IMR-90 (cell line): ENCODE data around the gene AK1. TPM values are rescaled to one million over a fixed set of nuclear protein-coding genes. Genes with fewer than 3 reads are reported as not detected.

Experiments
- ATAC-seq: fragments of 200-7000 bp; cut with Tn5 transposase; 2 replicates; pipeline ENCODE4 v1.9.1; 2020; ENCODE audit warnings: low read depth, mild to moderate bottlenecking, moderate library complexity
- BruUV-seq: library from RNA; stranded (reverse); fragments of 400-500 nt; replicated peaks from 2 replicates; lab custom pipeline; 2021; lab: Mats Ljungman, UMichigan
- CTCF ChIA-PET: fragments of 300-600 bp; formaldehyde crosslinking; extraction: SDS; loops from one replicate; lab custom pipeline; 2021; ENCODE audit warnings: antibody characterized with exemption; lab: Yijun Ruan, JAX
- POLR2A ChIA-PET: fragments of 300-600 bp; sonication (Branson Sonifier 250); formaldehyde crosslinking; loops from one replicate; lab custom pipeline; 2022; ENCODE audit warnings: antibody characterized with exemption; ENCODE audit not compliant: unreplicated experiment; lab: Charles Lee
- DNase-seq: peaks from one replicate; pipeline ENCODE4 v3.0.0; 2013
- H2AFZ ChIP-seq: replicated peaks from 2 replicates; pipeline ENCODE3; 2013; ENCODE audit warnings: low read length, mild to moderate bottlenecking; ENCODE audit not compliant: poor library complexity
- H2AK5ac ChIP-seq: 2 replicates; pipeline ENCODE4 v1.6.1; 2013; ENCODE audit warnings: low read depth, low read length, inconsistent platforms
- H2AK9ac ChIP-seq: replicated peaks from 2 replicates; pipeline ENCODE3; 2013; ENCODE audit warnings: mild to moderate bottlenecking, low read depth, low read length, moderate library complexity; ENCODE audit not compliant: poor library complexity
- H2BK120ac ChIP-seq: 2 replicates; pipeline ENCODE4 v1.6.1; 2013; ENCODE audit warnings: low read depth, low read length, inconsistent platforms
- H2BK15ac ChIP-seq: 3 replicates; pipeline ENCODE4 v1.6.1; 2013; ENCODE audit warnings: low read depth, low read length, inconsistent platforms
- H2BK20ac ChIP-seq: 2 replicates; pipeline ENCODE4 v1.6.1; 2013; ENCODE audit warnings: low read depth, mild to moderate bottlenecking, inconsistent platforms, low read length, moderate library complexity
- H2BK5ac ChIP-seq: 2 replicates; pipeline ENCODE4 v1.6.1; 2013; ENCODE audit warnings: mild to moderate bottlenecking, low read depth, low read length, inconsistent platforms; ENCODE audit not compliant: poor library complexity, severe bottlenecking
- H3K14ac ChIP-seq: replicated peaks from 2 replicates; pipeline ENCODE4 v1.6.1; 2013; ENCODE audit warnings: low read depth, low read length, inconsistent platforms
- H3K18ac ChIP-seq: 2 replicates; pipeline ENCODE4 v1.6.1; 2013; ENCODE audit warnings: low read depth, low read length, control low read depth
- H3K23ac ChIP-seq: 2 replicates; pipeline ENCODE4 v1.6.1; 2013; ENCODE audit warnings: low read depth, low read length, inconsistent platforms
- H3K27ac ChIP-seq: 2 replicates; pipeline ENCODE4 v1.5.1; 2013; ENCODE audit warnings: mild to moderate bottlenecking, control low read depth, low read length; ENCODE audit not compliant: insufficient read depth
- H3K27me3 ChIP-seq: 2 replicates; pipeline ENCODE4 v1.6.1; 2013; ENCODE audit warnings: low read length; ENCODE audit not compliant: control insufficient read depth, insufficient read depth
- H3K36me3 ChIP-seq: 2 replicates; pipeline ENCODE4 v1.6.1; 2013; ENCODE audit warnings: low read length, mixed read lengths; ENCODE audit not compliant: control insufficient read depth, insufficient read depth
- H3K4ac ChIP-seq: 2 replicates; pipeline ENCODE4 v1.6.1; 2013; ENCODE audit warnings: low read depth, low read length, inconsistent platforms
- H3K4me1 ChIP-seq: 2 replicates; pipeline ENCODE4 v1.6.1; 2013; ENCODE audit warnings: low read length, mixed read lengths; ENCODE audit not compliant: control insufficient read depth, insufficient read depth
- H3K4me2 ChIP-seq: 2 replicates; pipeline ENCODE4 v1.6.1; 2013; ENCODE audit warnings: low read depth, mild to moderate bottlenecking, control low read depth, low read length, moderate library complexity
- H3K4me3 ChIP-seq: 2 replicates; pipeline ENCODE4 v1.5.1; 2013; ENCODE audit warnings: low read depth, mild to moderate bottlenecking, control low read depth, low read length, moderate library complexity; ENCODE audit not compliant: insufficient read depth
- H3K56ac ChIP-seq: 2 replicates; pipeline ENCODE4 v1.6.1; 2013; ENCODE audit warnings: low read length, inconsistent platforms; ENCODE audit not compliant: insufficient read depth; ENCODE audit errors: extremely low read depth
- H3K79me1 ChIP-seq, 2 experiments: 2 replicates each; pipeline ENCODE4 v1.6.1; 2013; ENCODE audit warnings: low read length in 2 of 2, inconsistent platforms in 1 of 2, low read depth in 1 of 2
- H3K9ac ChIP-seq: 2 replicates; pipeline ENCODE4 v1.6.1; 2013; ENCODE audit warnings: low read depth, low read length, control low read depth
- H3K9me1 ChIP-seq: 2 replicates; pipeline ENCODE4 v1.6.1; 2013; ENCODE audit warnings: low read length, inconsistent platforms; ENCODE audit not compliant: insufficient read depth
- H3K9me3 ChIP-seq: 2 replicates; pipeline ENCODE4 v1.6.1; 2013; ENCODE audit warnings: low read length; ENCODE audit not compliant: control insufficient read depth, insufficient read depth
- H4K20me1 ChIP-seq: 2 replicates; pipeline ENCODE4 v1.6.1; 2013; ENCODE audit warnings: low read length, inconsistent platforms; ENCODE audit not compliant: insufficient read depth
- H4K5ac ChIP-seq: 2 replicates; pipeline ENCODE4 v1.6.1; 2013; ENCODE audit warnings: mild to moderate bottlenecking, low read depth, low read length, control low read depth
- H4K8ac ChIP-seq, 2 experiments: 2 replicates each; pipeline ENCODE4 v1.6.1; 2013; ENCODE audit warnings: low read depth in 2 of 2, low read length in 2 of 2, control low read depth in 1 of 2, inconsistent platforms in 1 of 2
- H4K91ac ChIP-seq: 2 replicates; pipeline ENCODE4 v1.6.1; 2013; ENCODE audit warnings: low read depth, low read length, inconsistent platforms; ENCODE audit not compliant: insufficient read depth
- BHLHE40 ChIP-seq: fragments of 150-350 bp; IDR thresholded peaks from 2 replicates; pipeline ENCODE4 v1.6.1; 2016; ENCODE audit warnings: mild to moderate bottlenecking, low read depth, low read length
- CEBPB ChIP-seq: IDR thresholded peaks from 2 replicates; pipeline ENCODE4 v1.6.1; 2012; ENCODE audit warnings: low read depth, low read length, improper control_type of control experiment
- ELK1 ChIP-seq: fragments of 150-350 bp; IDR thresholded peaks from 2 replicates; pipeline ENCODE4 v1.6.1; 2016; ENCODE audit warnings: low read depth, mild to moderate bottlenecking, low read length, moderate library complexity, borderline replicate concordance
- FOS ChIP-seq: fragments of 150-350 bp; IDR thresholded peaks from 2 replicates; pipeline ENCODE4 v1.6.1; 2016; ENCODE audit warnings: low read depth, low read length
- MAFK ChIP-seq: IDR thresholded peaks from 2 replicates; pipeline ENCODE4 v1.6.1; 2012; ENCODE audit warnings: low read depth, low read length, improper control_type of control experiment
- MAZ ChIP-seq: IDR thresholded peaks from 2 replicates; pipeline ENCODE4 v1.6.1; 2012; ENCODE audit warnings: low read depth, mild to moderate bottlenecking, low read length, improper control_type of control experiment, moderate library complexity, borderline replicate concordance
- MXI1 ChIP-seq: IDR thresholded peaks from 2 replicates; pipeline ENCODE4 v1.6.1; 2012; ENCODE audit warnings: low read depth, mild to moderate bottlenecking, low read length, moderate library complexity, borderline replicate concordance
- NFE2L2 ChIP-seq: fragments of 150-350 bp; IDR thresholded peaks from 2 replicates; pipeline ENCODE4 v1.6.1; 2016; ENCODE audit warnings: low read depth, mild to moderate bottlenecking, low read length
- RAD21 ChIP-seq: IDR thresholded peaks from 2 replicates; pipeline ENCODE4 v1.6.1; 2012; ENCODE audit warnings: low read length, improper control_type of control experiment
- RCOR1 ChIP-seq: IDR thresholded peaks from 2 replicates; pipeline ENCODE4 v1.6.1; 2012; ENCODE audit warnings: mild to moderate bottlenecking, low read length, improper control_type of control experiment; ENCODE audit not compliant: insufficient replicate concordance
- USF2 ChIP-seq: fragments of 150-350 bp; IDR thresholded peaks from 2 replicates; pipeline ENCODE4 v1.6.1; 2017; ENCODE audit warnings: mild to moderate bottlenecking, antibody characterized with exemption, low read length, low read depth
- WGBS, 2 experiments: methylation state at CpG; one replicate each; pipeline versions ENCODE4 v1.1.5 to v1.1.7; 2013; ENCODE audit warnings: missing lambda C conversion rate in 2 of 2; ENCODE audit not compliant: insufficient read length in 1 of 2; ENCODE audit errors: extremely low coverage in 2 of 2; 5-methylcytosine and 5-hydroxymethylcytosine counted together
- dilution Hi-C: fragments of 300-500 bp; cut with HindIII; formaldehyde crosslinking; loops from one replicate; pipeline ENCODE4 v1.14.3; 2018; ENCODE audit warnings: low sequenced_read_pairs; ENCODE audit not compliant: unreplicated experiment
- in situ Hi-C: fragments of 300-500 bp; cut with MboI; formaldehyde crosslinking; loops from 3 replicates; pipeline ENCODE4 v1.14.3; 2019; ENCODE audit warnings: low sequenced_read_pairs, inconsistent platforms, mixed read lengths
- intact Hi-C: fragments of 100-400 bp; cut with micrococcal nuclease; formaldehyde crosslinking; loops from 2 replicates; pipeline ENCODE4 v1.10.0; 2022
- polyA plus RNA-seq, 3 experiments: library from polyadenylated mRNA; depleted of rRNA; stranded (reverse); fragments of >200 nt; gene quantifications; 2 replicates each; pipeline ENCODE4 v1.2.3, GENCODE V29; 2012; ENCODE audit warnings: low replicate concordance in 1 of 3
- total RNA-seq: library from RNA; depleted of rRNA; stranded (reverse); fragments of >200 nt; gene quantifications from 2 replicates; pipeline ENCODE4 v1.2.3, GENCODE V29; 2012

AK1 gene
- total and polyA plus RNA-seq, 2 of the 4 experiments (the other 2 are of a cell fraction) = 44.8 to 119 TPM

DNA sequence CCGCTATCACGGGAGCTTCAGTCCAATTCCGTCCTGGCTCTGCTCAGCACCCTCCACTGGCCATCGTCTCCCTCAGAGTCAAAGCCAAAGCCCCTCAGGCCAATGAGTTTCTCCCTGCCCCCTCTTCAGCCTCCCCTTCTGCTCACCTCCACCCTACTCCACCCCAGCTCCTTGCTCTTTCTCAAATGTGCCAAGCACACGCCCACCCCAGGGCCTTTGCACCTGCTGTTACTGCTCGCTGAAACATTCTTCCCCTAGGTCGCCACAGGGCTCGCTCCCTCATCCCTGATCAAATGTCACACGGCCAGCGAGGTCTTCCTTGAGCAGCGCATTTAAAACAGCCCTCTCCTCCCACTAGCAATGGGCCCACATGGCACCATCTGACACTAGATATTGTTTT lies 16.7 kb downstream of the AK1 start:
- ChIA-PET POLR2A (no interaction called here), CTCF (no interaction called here)
- H2AK5ac ChIP-seq = 0 out of 2 replicates have a peak overlapping the region, but pooled peaks have one; percentile 8
- no peak overlapping the region for H4K91ac ChIP-seq
- H3K9me1 ChIP-seq = peaks cover 4% of the 10 kb centered on the region; the same call in 1 of the 2 replicates
- H3K18ac ChIP-seq = no peak overlapping the region
- intact Hi-C loops = no loop called here
- no peaks in the 10 kb centered on the region for H3K4me1 ChIP-seq
- H2AFZ ChIP-seq = no peak overlapping the region
- ATAC-seq (no peak), DNase-seq (no peak)
- H3K4me2 ChIP-seq = no peak overlapping the region
- no peaks in the 10 kb centered on the region for H3K9me3 ChIP-seq
- no peak overlapping the region for H2BK15ac ChIP-seq
- BruUV-seq = no TSS peak
- H2BK5ac ChIP-seq = no peak overlapping the region
- no peak overlapping the region for H2BK20ac ChIP-seq
- H3K36me3 ChIP-seq = no peaks in the 10 kb centered on the region; the same call in 1 of the 2 replicates
- WGBS, 2 experiments = 100% methylated on average over 2 of the region's 11 CpGs; no CpG with 5 or more reads in 1 of the 2 experiments
- no peak overlapping the region for H3K4ac ChIP-seq
- no peak overlapping the region for H3K4me3 ChIP-seq
- no peak overlapping the region for H4K8ac ChIP-seq
- H3K27me3 ChIP-seq = no peaks in the 10 kb centered on the region
- no peak overlapping the region for H2BK120ac ChIP-seq
- H3K56ac ChIP-seq = no peak overlapping the region
- H3K23ac ChIP-seq = no peak overlapping the region
- H3K9ac ChIP-seq = no peak overlapping the region
- no peak for TF ChIP-seq MAFK
- no peak for TF ChIP-seq NFE2L2
- no peak for TF ChIP-seq ELK1
- no peak for TF ChIP-seq MXI1
- no peak for TF ChIP-seq MAZ
- TF ChIP-seq RCOR1 = no peak
- no peak for TF ChIP-seq USF2
- no peak for TF ChIP-seq FOS
- no peak for TF ChIP-seq CEBPB
- no peak for TF ChIP-seq BHLHE40
- TF ChIP-seq RAD21 = no peak
- dilution Hi-C loops = no loop called here
- H2AK9ac ChIP-seq = peak overlapping the region; percentile 65
- in situ Hi-C loops = no loop called here
- H3K79me1 ChIP-seq = no peaks in the 10 kb centered on the region
- H4K5ac ChIP-seq = no peak overlapping the region
- H3K14ac ChIP-seq = no peak overlapping the region
- H4K20me1 ChIP-seq = no peaks in the 10 kb centered on the region
- H3K27ac ChIP-seq = no peak overlapping the region
